HepG2 (cell line): ENCODE measurements around the gene ALX1. TPM values are rescaled to one million over a fixed set of nuclear protein-coding genes. Genes with fewer than 3 reads are reported as not detected.

Experiments
- ATAC-seq: fragments of 200-7000 bp; cut with Tn5 transposase; 3 replicates; pipeline ENCODE4 v1.9.1; 2020; ENCODE audit warnings: mild to moderate bottlenecking, moderate library complexity
- BruUV-seq: library from RNA; stranded (reverse); fragments of 400-500 nt; replicated peaks from 2 replicates; lab custom pipeline; 2021; lab: Mats Ljungman, UMichigan
- CTCF ChIA-PET: fragments of 300-600 bp; formaldehyde crosslinking; extraction: SDS; loops from one replicate; lab custom pipeline; 2021; ENCODE audit warnings: low total read pairs, inconsistent platforms, low intra/inter-chr PET ratio; lab: Yijun Ruan, JAX
- POLR2A ChIA-PET: fragments of 350-600 bp; sonication (Branson Sonifier 250); formaldehyde crosslinking; loops from one replicate; lab custom pipeline; 2020; ENCODE audit warnings: antibody characterized with exemption, inconsistent platforms; lab: Yijun Ruan, JAX
- DNase-seq: peaks from one replicate; pipeline ENCODE4 v3.0.0-alpha.2; 2015; ENCODE audit warnings: low spot score
- FAIRE-seq: peaks from 3 replicates; lab custom pipeline; 2011; peaks lifted over from hg19 to GRCh38; lab: Jason Lieb, UNC
- H2AFZ ChIP-seq: one replicate; pipeline ENCODE4 v1.6.1; 2011; ENCODE audit warnings: low read length, inconsistent platforms
- H3K27ac ChIP-seq: fragments of 300-600 bp; 3 replicates; pipeline ENCODE4 v1.8.0; 2011; ENCODE audit warnings: mixed run types, mild to moderate bottlenecking, mixed read lengths, low read length, inconsistent platforms; ENCODE audit not compliant: insufficient read depth; ENCODE audit errors: extremely low read length
- H3K27me3 ChIP-seq, 2 experiments: fragments of 200-600 bp in 1 of 2; 2 replicates in 1 of 2; 3 replicates in 1 of 2; pipeline versions ENCODE4 v1.6.0 to v1.8.0; 2011; ENCODE audit warnings: low read length in 2 of 2, mild to moderate bottlenecking in 2 of 2, moderate library complexity in 2 of 2, inconsistent platforms in 1 of 2; ENCODE audit not compliant: insufficient read depth in 2 of 2, control insufficient read depth in 1 of 2
- H3K36me3 ChIP-seq, 2 experiments: fragments of 200-600 bp in 1 of 2; replicated peaks in 1 of 2; 2 replicates in 1 of 2; 3 replicates in 1 of 2; pipeline versions ENCODE4 v1.5.1 to v1.8.0; 2011; ENCODE audit warnings: low read length in 2 of 2, inconsistent platforms in 1 of 2; ENCODE audit not compliant: insufficient read depth in 2 of 2, control insufficient read depth in 1 of 2
- H3K4me1 ChIP-seq: 2 replicates; pipeline ENCODE4 v1.5.1; 2012; ENCODE audit warnings: low read length, inconsistent platforms; ENCODE audit not compliant: insufficient read depth
- H3K4me2 ChIP-seq: 2 replicates; pipeline ENCODE4 v1.6.0; 2011; ENCODE audit warnings: low read depth, low read length, inconsistent platforms
- H3K4me3 ChIP-seq, 3 experiments: fragments of 200-600 bp in 1 of 3; sonication (generic), shearing (Covaris generic) in 1 of 3; replicated peaks in 1 of 3; 2 replicates each; pipeline ENCODE4 v1.5.1; 2011 to 2016; ENCODE audit warnings: low read length in 3 of 3, inconsistent platforms in 2 of 3, low read depth in 2 of 3, mild to moderate bottlenecking in 2 of 3, control low read depth in 1 of 3, mixed read lengths in 1 of 3; ENCODE audit not compliant: insufficient read depth in 1 of 3
- H3K79me2 ChIP-seq: one replicate; pipeline ENCODE4 v1.6.1; 2011; ENCODE audit warnings: low read length, inconsistent platforms; ENCODE audit not compliant: insufficient read depth
- H3K9ac ChIP-seq: 2 replicates; pipeline ENCODE4 v1.6.0; 2011; ENCODE audit warnings: mild to moderate bottlenecking, low read depth, low read length, inconsistent platforms; ENCODE audit not compliant: insufficient read depth
- H3K9me3 ChIP-seq: 2 replicates; pipeline ENCODE4 v1.5.1; 2012; ENCODE audit warnings: mild to moderate bottlenecking, low read length
- H4K20me1 ChIP-seq: 2 replicates; pipeline ENCODE4 v1.6.0; 2011; ENCODE audit warnings: inconsistent platforms, mild to moderate bottlenecking, low read length, moderate library complexity; ENCODE audit not compliant: insufficient read depth
- ATAD3A ChIP-seq: sonication (generic); formaldehyde crosslinking; IDR thresholded peaks from 2 replicates; pipeline ENCODE4 v1.4.0; 2020; ENCODE audit warnings: missing genetic modification reagents
- CEBPG ChIP-seq: IDR thresholded peaks from 2 replicates; pipeline ENCODE4 v1.6.1; 2016
- DR1 ChIP-seq: sonication (generic); formaldehyde crosslinking; IDR thresholded peaks from 2 replicates; pipeline ENCODE4 v1.8.0; 2021; ENCODE audit warnings: mild to moderate bottlenecking, missing genetic modification reagents, inconsistent platforms
- HOXA7 ChIP-seq: sonication (generic); formaldehyde crosslinking; IDR thresholded peaks from 2 replicates; pipeline ENCODE4 v1.8.1; 2022; ENCODE audit warnings: mild to moderate bottlenecking, missing genetic modification reagents, moderate library complexity
- IRF9 ChIP-seq: sonication (generic); formaldehyde crosslinking; IDR thresholded peaks from 2 replicates; pipeline ENCODE4 v1.8.0; 2022; ENCODE audit warnings: missing genetic modification reagents, mild to moderate bottlenecking, borderline replicate concordance
- KLF9 ChIP-seq: IDR thresholded peaks from 2 replicates; pipeline ENCODE4 v1.6.1; 2016; ENCODE audit warnings: low read depth
- MYC ChIP-seq: sonication (generic); formaldehyde crosslinking; IDR thresholded peaks from 2 replicates; pipeline ENCODE4 v1.9.0; 2021; ENCODE audit warnings: missing genetic modification reagents, borderline replicate concordance
- PATZ1 ChIP-seq: sonication (generic); formaldehyde crosslinking; IDR thresholded peaks from 2 replicates; pipeline ENCODE4 v1.4.0; 2020; ENCODE audit warnings: missing genetic modification reagents
- PAWR ChIP-seq: sonication (generic); formaldehyde crosslinking; IDR thresholded peaks from 2 replicates; pipeline ENCODE4 v1.4.0; 2020; ENCODE audit warnings: missing genetic modification reagents, mild to moderate bottlenecking, borderline replicate concordance
- TARDBP ChIP-seq: sonication (generic); formaldehyde crosslinking; IDR thresholded peaks from 2 replicates; pipeline ENCODE4 v1.8.0; 2022; ENCODE audit warnings: mild to moderate bottlenecking, missing genetic modification reagents
- TBX3 ChIP-seq: fragments of 450-650 bp; IDR thresholded peaks from 2 replicates; pipeline ENCODE4 v1.6.1; 2017; ENCODE audit warnings: antibody characterized with exemption, mild to moderate bottlenecking, inconsistent platforms, borderline replicate concordance
- XBP1 ChIP-seq: sonication (generic); formaldehyde crosslinking; IDR thresholded peaks from 2 replicates; pipeline ENCODE4 v1.5.0; 2020; ENCODE audit warnings: missing genetic modification reagents
- YEATS4 ChIP-seq: sonication (generic); formaldehyde crosslinking; IDR thresholded peaks from 2 replicates; pipeline ENCODE4 v1.4.0; 2020; ENCODE audit warnings: missing genetic modification reagents, borderline replicate concordance
- ZBTB20 ChIP-seq: sonication (generic); formaldehyde crosslinking; IDR thresholded peaks from 2 replicates; pipeline ENCODE4 v1.8.1; 2023; ENCODE audit warnings: missing genetic modification reagents, low read depth, mild to moderate bottlenecking, borderline replicate concordance
- ZFAT ChIP-seq: sonication (generic); formaldehyde crosslinking; conservative IDR thresholded peaks from 2 replicates; pipeline ENCODE4 v1.8.1; 2023; ENCODE audit warnings: missing genetic modification reagents, inconsistent platforms
- ZKSCAN1 ChIP-seq: fragments of 150-350 bp; IDR thresholded peaks from 2 replicates; pipeline ENCODE4 v1.6.1; 2014; ENCODE audit warnings: low read length
- ZNF10 ChIP-seq: sonication (generic); formaldehyde crosslinking; IDR thresholded peaks from 2 replicates; pipeline ENCODE4 v1.4.0; 2020; ENCODE audit warnings: mild to moderate bottlenecking, low read depth, missing genetic modification reagents, borderline replicate concordance
- ZNF136 ChIP-seq: sonication (generic); formaldehyde crosslinking; IDR thresholded peaks from 2 replicates; pipeline ENCODE4 v1.8.1; 2022; ENCODE audit warnings: low read depth, mild to moderate bottlenecking, moderate library complexity, missing genetic modification reagents
- ZNF749 ChIP-seq: sonication (generic); formaldehyde crosslinking; IDR thresholded peaks from 2 replicates; pipeline ENCODE4 v1.8.0; 2022; ENCODE audit warnings: mild to moderate bottlenecking, missing genetic modification reagents, moderate library complexity, borderline replicate concordance
- ZNF761 ChIP-seq: sonication (generic); formaldehyde crosslinking; conservative IDR thresholded peaks from 2 replicates; pipeline ENCODE4 v1.4.0; 2020; ENCODE audit warnings: mild to moderate bottlenecking, missing genetic modification reagents
- WGBS: methylation state at CpG from one replicate; pipeline ENCODE4 v1.1.6; 2017; ENCODE audit warnings: low lambda C conversion rate; 5-methylcytosine and 5-hydroxymethylcytosine counted together
- in situ Hi-C: cut with HindIII; loops from 2 replicates; pipeline ENCODE4 v1.10.0; 2017; ENCODE audit warnings: low pct_unique_long_range_greater_than_20kb; ENCODE audit not compliant: extremely low pct_ligation_motif_present
- intact Hi-C: fragments of 100-400 bp; cut with micrococcal nuclease; formaldehyde crosslinking; loops from one replicate; pipeline ENCODE4 v1.10.0; 2022; ENCODE audit not compliant: unreplicated experiment
- polyA plus RNA-seq, 8 experiments: library from polyadenylated mRNA; depleted of rRNA in 3 of 8; stranded (reverse) in 7 of 8; unstranded in 1 of 8; fragments of >200 nt; fragmentation: Illumina TruSeq in 4 of 8; extraction: Trizol in 4 of 8; gene quantifications; 2 replicates each; pipeline versions ENCODE4 v1.2.1 to v1.2.3, GENCODE V29; 2011 to 2016; ENCODE audit warnings: low read depth in 4 of 8, missing spikeins in 1 of 8, mixed read lengths in 1 of 8; ENCODE audit not compliant: insufficient read depth in 1 of 8
- total RNA-seq, 5 experiments: library from RNA; depleted of rRNA; stranded (reverse); fragments of >200 nt; fragmentation: Illumina TruSeq; extraction: Trizol; gene quantifications; 2 replicates each; pipeline ENCODE4 v1.2.3, GENCODE V29; 2016; ENCODE audit warnings: low read depth in 1 of 5

Gene ALX1
- total and polyA plus RNA-seq, 2 of the 13 experiments (the other 11 are each of a cell fraction or from before 2014, with no cell fraction given), result not detected

- H3K79me2 ChIP-seq, result no peaks in the 10 kb centered on the region
- no peaks in the 10 kb centered on the region for H3K4me1 ChIP-seq
- H3K27ac ChIP-seq, result no peak overlapping the region
- BruUV-seq, result no TSS peak
- DNase-seq, result no peak
- no peak for ATAC-seq
- TF ChIP-seq PAWR (CRISPR knock-in tag) (no peak), ZFAT (no peak), CEBPG (no peak), ZBTB20 (CRISPR knock-in tag) (no peak), YEATS4 (CRISPR knock-in tag) (no peak), ZNF10 (no peak), XBP1 (CRISPR knock-in tag) (no peak), ZNF761 (CRISPR knock-in tag) (no peak), PATZ1 (CRISPR knock-in tag) (no peak), KLF9 (CRISPR knock-in tag) (no peak), TARDBP (CRISPR knock-in tag) (no peak), HOXA7 (CRISPR knock-in tag) (no peak), ZNF136 (CRISPR knock-in tag) (no peak), ZNF749 (CRISPR knock-in tag) (no peak), IRF9 (CRISPR knock-in tag) (no peak), DR1 (no peak), ATAD3A (CRISPR knock-in tag) (no peak), ZKSCAN1 (no peak), TBX3 (no peak), MYC (no peak)
- ChIA-PET POLR2A (no interaction called here), CTCF (no interaction called here)
- no peaks in the 10 kb centered on the region for H3K9me3 ChIP-seq
- 0% methylated on average over 2 of the region's 2 CpGs for WGBS
- H3K36me3 ChIP-seq, result no peaks in the 10 kb centered on the region
- H3K27me3 ChIP-seq, result no peaks in the 10 kb centered on the region
- H3K4me2 ChIP-seq, result no peak overlapping the region
- intact Hi-C loops (no loop called here), in situ Hi-C loops (no loop called here)
- no peak overlapping the region for H3K9ac ChIP-seq
- no peak overlapping the region for H3K4me3 ChIP-seq
- H4K20me1 ChIP-seq, result no peaks in the 10 kb centered on the region
- FAIRE-seq, result no peak
- no peak overlapping the region for H2AFZ ChIP-seq
Observed at GRCh38 chr12:85237327-85237726, 42.7 kb upstream of the ALX1 start.
